HG02571 (cell line): Measurements from ENCODE around the gene COBL.

Experiments used
- ATAC-seq: cut with Tn5 transposase; IDR thresholded peaks from one replicate; pipeline ENCODE4 v1.9.1; 2021; ENCODE audit warnings: mild to moderate bottlenecking, moderate library complexity; ENCODE audit not compliant: unreplicated experiment

COBL gene

DNA sequence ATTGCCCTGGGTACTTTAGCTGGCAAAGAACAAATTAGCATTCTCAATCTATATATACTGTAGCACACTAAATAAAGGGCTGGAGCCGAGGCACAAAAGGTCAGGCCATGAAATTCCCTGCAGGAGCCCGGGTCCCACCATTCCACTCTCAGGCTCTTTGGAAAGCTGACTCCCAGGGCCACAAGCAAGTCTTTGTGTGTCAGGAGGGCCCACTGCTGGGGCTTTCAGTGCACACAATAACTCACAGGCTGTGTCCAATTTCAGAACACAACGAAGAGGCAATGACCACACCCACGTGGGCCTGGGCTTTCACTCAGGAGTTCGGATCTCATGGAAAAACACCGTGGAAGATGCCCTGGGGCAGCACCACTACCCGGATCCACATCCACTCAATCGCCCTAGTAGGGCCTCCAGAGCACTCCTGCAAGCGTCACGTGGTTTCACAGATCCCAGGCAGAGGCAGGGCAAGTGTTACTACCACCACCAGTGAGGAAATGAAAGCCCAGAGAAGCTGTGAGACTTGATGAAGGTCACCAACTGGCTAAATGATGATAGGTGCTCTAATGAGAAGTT lies 60.3 kb downstream of the COBL start:
- ATAC-seq = no peak

DNA sequence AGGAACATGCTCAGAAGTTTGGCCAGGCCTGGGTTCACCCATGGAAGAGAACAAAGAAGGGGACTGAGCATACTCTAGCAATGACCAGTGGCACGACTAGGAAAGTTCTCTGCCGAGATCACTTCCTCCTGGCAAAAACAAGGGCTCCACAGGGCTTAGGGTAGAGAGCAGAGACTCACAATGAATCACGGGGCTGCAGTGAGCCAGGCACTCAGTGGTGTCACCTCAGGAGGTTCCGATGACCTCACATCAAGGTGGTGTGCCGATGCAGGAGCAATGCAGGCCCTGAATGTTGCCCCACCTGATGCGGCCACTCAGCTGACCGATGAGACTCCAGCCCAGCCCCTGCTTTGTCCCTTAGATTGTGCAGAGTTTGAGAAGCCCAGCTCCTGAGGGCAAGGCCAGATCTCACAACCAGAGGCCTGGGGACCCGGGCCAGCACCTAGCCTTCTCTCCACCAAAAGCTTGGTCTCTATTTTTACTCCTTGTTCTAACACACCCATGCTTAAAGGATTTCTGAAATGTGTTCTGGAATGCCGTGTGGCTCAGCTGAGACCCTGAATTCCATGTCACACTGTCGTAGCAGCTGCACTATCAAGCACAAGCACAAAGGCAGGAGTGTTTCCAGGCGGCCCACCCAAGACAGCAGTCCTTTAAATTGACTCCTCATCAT lies 60.9 kb downstream of the COBL start:
- no peak for ATAC-seq

DNA sequence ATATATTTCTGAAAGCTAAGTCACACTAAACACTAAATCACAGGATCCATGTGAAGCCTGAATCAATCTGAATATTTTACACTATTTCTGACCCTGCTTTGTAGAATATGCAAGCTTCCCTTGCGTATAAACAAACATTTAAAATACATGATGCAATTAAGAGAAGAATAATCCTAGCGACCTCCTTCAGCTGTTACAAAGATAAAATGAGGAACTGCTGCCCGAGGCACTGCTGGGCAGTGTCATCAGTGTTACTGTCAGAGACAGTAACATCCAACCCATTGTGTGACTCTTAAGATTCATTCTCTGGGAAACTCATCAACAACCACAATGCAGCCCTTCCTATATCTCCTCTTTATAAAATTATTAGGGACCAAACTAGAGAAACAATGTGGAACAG lies 61.6 kb downstream of the COBL start:
- ATAC-seq = no peak

DNA sequence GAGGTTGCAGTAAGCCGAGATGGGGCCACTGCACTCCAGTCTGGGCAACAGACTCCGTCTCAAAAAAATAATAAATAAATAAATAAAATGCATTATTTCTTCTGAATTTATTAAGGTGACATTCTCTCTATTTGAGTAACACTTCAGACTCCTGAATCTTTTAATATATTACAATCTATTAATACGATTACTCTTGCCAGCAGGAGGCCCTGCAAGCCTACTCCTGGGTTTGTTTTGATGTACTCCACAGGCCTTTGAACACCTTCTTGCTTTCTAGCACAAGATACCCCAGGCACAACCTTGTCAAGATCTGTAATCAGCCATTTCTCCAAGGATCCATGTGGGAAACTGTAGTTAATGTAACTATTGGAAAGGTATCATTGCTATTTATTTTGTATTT lies 63.5 kb downstream of the COBL start:
- no peak for ATAC-seq

DNA sequence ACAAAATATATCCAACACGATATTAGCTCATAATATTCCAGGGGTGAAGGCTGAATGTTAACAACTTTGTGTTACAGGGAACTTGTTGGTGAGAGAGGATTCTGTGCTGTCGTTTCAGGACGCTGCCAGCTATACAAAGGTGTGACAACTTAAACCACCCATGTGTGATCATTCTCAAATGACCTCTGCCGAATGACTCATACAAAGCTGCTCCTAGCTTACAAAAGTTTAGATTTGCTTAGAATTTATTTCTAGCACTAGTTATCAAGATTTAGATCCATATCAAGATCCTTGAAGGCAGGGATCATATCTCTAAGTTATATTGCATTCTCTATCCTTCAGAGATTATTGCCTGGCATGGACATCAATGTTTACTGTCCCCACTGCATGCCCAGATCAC lies 65.3 kb downstream of the COBL start:
- no peak for ATAC-seq

DNA sequence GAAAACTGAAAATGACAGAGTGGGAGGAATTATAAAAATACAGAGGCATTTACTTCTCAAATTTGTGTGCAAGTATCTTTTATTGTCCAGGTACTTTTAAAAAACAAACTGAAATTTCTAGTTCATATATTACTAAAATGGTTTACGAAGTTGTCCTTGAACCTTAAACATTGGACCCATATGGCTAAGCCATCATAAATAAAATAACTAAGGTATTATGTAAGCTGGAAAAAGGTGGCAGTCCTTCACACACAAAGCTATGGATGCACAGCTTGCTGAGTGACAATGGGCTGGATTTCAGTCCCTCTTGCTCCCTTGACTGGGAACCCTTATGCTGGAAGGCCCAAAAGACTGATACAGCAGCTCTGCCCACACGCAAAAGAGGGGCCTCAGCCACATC lies 66.1 kb downstream of the COBL start:
- no peak for ATAC-seq

DNA sequence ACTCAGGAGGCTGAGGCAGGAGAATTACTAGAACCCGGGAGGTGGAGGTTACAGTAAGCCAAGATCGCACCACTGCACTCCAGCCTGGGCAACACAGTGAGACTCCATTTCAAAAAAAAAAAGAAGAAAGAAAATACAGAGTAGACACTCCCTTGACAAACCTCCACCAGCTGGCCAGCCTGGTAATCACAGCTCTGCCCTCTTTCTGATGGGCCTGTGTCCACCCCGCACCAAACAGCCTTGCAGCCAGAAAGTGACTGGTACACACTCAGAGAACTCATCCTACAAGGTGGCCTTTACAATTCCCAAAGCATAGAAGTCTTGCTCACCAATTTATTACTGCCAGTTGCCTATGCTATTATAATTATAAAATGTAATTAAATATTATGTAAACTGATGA lies 66.6 kb downstream of the COBL start:
- no peak for ATAC-seq

DNA sequence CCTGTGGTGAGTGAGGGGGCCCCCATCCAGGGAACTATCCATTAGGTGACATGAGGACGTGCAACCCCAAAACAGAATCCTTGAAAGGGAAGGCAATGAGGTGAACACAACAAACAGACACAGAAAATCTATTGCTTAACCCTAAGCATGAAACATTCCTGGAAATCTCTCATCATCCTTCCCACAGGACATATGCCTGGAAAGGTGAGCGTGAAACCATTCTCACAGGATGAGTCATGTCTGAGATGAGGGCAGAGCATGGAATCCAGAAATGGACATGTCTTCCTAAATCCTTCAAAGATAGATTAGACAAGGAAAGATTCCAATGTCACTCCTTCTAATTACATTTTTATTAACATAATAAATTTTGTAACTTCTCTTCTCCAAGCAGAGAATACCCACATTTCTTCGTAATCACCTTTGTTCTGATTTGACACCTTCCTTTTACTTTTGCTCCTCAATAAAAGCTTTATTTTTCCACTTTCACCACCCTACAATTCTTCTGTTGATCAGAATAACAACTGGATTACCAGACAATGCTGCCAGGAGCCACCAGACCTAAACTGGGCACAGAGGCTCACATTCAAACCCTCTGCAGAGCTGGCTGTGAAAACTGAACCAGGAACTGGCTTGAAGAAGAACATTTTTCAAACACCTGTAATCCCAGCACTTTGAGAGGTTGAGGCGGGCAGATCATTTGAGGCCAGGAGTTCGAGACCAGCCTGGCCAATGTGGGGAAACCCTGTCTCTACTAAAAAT lies 67.2 kb downstream of the COBL start:
- no peak for ATAC-seq

DNA sequence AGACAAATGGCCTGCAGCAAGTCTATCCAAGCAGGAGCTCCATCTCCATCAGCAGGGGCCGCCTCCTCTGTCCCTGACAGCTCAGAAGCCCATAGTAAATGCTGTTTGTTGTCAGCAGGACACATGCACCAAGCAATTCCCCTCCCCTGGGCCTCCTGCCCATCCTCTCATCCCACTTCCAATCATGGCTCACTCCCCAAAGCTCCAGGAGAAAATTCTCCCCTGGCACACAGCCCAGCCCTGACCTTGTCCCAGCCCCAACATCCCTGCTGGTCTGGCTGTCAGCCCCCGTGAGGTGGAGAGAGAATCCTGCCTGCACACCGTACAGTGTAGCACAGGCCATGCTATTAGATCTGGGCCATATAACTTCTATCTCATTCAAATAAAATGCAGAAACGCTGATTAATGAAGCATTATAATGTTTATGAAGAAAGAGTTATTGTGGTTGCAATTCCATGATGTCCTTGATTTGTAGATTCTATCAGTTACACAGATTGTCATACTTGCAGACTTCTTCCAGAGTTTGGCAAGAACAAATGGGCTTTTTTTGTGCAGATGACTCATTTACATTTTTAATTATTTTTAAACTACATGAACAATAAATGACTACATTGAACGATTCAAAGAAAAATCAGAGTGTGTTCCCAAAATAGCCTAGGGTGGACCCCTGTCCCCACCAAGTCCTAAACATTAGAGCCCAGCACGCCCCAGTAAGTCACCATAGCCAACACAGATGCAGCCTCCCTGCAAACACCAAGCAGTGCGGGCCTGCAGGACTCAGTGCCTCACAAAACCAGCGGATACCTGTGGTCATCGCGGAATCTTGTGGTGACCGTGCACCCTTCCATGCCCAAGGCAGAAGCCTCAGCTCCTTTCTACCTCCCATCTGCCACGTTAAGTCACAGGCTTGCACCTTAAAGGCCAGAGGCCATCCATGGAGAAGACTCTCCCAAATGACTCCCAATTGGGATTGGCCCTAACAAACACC lies 70.1 kb downstream of the COBL start:
- ATAC-seq = no peak

DNA sequence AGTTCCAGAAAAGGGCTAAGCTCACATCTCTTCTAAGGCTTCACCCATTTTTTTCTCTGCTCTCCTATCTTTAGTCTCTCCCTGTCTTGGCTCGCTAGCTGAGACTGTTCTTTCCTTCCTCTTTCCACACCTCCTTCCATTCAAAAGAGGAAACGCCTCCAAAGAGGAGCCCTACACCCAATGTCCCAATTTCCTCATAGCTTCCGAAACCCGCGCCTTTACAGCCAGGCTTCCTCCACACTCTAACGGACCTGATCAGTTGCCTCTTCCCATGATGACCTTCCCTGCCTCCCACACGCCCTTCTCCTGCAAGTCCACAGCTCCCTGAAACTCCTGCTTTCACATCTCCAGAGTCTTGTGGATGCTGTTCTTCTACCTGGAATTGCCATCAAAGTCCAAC lies 71.7 kb downstream of the COBL start:
- no peak for ATAC-seq

DNA sequence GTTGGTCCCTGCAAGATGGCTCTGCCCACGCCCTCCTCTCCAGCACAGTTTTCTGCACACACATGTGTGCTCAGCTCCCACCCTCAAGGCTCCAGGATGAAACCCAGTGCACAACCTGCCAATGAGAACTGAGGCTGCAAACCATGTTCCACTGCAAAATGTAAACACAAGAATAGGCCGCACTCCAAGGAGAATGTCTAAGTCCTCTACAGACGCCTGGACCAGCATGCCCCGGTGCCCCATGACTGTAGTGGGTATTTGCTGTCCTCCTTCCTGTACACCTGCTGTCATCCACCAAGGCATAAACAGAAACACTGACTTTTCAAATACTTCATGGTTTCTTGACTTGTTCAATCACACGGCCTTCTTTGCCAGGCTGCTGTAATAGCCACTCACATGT lies 72.6 kb downstream of the COBL start:
- no peak for ATAC-seq

DNA sequence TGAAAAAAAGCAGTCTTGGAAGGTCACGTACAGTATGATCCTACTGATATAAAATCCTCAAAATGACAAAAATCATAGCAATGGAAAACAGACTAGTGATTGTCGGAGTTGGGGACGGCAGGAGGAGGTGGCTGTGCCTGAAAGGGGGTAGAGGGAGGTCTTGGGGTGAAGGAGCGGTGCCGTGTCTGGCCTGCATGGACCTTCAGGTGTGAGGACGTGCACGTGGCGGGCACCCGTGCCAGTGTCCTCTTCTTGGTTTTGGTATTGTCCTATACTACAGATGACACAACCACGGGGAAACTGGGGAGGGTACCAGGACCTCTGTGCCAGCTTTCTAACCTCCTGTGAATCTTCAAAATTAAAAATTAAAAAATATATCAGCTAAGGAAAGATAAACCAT lies 73.0 kb downstream of the COBL start:
- ATAC-seq = no peak

DNA sequence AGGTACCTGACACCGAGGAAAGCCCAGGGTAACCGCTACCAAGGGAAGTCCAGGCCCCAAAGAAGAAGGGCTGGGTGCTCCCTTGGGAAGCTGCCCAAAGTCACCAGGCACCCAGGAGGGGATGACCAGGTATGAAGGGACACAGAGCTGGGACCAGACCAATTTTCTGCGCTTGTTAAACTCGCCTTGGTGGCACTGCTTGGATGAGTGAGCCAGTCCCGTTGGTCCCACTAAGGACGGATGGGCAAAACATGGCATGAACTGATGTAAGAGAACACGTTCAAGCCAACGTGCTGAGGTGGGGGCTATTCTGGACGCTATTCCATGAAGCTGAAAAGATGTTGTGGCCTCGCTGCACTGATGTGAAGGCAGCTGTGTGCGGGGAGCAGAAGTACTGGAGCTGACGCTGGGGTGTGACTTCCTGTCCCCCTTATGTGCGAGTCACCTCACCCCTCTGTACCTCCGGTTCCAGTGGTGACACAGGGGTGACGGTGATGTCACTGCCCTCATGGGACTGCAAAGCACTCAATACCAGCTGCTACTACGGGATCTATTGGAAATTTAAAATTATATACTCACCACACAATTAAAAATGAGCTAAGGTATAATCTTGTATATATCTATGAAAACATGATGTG lies 73.6 kb downstream of the COBL start:
- no peak for ATAC-seq

DNA sequence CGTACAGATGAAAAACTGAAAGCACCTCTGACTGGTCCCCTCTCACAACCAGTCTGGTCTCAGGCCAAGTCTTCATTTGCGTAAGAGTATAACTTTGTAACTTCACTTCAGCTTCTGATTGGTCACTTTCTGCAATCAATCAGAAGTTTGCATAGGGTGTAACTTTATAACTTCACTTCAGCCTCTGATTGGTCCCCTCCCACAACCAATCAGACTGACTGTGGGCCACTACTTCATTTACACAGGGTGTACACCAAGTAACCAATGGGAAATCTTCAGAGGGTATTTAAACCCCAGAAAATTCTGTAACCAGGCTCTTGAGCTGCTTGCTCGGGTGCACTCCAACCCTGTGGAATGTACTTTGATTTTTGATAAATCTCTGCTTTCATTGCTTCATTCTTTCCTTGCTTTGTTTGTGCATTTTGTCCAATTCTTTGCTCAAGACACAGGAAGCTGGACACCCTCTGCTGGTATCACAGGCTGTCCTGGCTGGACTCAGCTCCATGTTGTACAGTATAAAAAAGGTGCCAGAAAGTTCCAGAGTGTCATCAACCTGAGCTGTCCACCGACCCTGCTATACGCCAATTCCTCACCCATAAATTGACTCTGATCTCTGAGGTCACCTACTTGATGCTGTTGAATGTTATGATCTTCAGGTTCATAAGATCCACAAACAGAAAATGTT lies 74.5 kb downstream of the COBL start:
- ATAC-seq = no peak

DNA sequence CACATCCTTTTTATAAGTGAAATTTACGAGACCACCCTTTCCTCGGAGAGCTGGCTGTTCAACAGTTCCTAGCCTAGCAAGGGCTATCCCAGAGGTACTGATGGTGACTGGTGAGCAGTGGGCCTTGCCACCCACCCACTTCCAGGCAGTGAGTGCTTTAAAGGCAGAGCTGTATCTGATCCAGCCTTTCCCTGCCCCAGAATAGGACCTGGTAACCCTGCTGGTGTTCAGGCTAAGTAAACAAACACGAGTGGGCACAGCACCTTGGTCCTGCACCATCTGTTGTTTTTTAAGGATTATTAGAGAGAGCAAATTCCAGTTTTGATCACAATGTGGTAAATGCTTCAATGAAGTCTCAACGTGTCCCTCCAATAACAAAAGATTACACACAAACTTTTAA lies 75.7 kb downstream of the COBL start:
- no peak for ATAC-seq

DNA sequence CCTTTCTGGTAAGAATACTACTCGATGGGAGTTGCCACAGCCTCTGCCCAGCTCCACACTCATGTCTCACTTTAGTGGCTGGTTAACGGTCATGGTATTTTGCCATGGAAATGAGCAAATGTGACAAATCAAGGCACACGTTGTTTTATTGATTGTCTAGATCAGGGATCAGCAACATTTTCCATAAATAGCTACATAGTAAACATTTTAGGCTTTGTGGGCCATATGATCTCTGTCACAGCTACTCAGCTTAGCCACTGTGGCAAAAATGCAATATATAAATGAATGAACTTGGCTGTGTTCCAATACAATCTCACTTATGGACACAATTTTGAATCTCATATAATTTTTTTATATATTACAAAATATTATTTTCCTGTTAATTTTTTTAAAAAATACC lies 76.9 kb downstream of the COBL start:
- no peak for ATAC-seq

DNA sequence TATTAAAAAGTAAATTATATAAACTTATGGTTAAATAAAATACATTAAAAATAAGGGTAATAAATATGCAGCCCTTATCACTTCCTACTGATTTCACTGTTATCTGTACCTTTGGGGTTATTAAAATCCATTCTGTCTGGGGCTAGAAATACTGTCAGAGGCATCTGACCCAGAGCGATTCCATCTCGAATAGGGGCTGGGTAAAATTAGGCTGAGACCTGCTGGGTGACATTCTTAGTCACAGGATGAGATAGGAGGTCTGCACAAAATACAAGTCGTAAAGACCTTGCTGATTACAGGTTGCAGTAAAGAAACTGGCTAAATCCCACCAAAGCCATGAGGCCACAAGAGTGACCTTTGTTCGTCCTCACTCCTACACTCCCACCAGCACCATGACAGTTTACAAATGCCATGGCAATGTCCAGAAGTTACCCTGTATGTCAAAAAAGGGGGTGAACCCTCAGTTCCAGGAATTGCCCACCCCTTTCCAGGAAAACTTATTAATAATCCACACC lies 77.6 kb downstream of the COBL start:
- ATAC-seq = no peak

DNA sequence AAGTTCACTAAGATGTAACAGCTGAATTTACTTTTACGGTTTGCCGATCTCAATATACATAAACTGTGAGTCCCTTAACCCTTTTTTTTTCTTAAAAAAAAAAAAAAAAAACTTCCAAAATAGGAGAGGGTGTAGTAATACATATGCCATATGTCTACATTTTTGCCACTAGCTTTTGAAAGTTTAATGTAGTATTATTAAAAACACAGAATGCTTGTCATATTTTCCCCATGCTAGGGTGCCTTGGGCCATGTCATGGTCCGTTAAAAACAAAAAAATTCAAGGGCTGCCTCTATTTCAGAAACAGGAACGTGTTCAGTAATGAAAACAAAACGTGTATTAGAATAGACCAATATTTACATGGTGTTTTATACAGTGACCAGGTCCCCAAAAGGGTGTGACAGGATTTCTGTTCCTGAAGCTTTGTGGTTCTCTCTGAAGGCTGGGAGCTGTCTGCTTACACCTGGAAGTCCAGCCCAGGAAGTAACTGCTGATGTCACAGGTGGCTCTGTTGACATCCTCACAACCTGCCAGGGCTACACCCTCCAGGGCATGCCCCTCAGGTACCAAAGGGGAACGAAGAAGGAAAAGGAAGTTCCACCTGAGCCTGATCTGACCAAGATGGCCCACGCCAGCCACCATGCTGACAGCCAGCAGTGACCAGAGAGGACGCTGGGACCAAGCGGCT lies 79.0 kb downstream of the COBL start:
- no peak for ATAC-seq

DNA sequence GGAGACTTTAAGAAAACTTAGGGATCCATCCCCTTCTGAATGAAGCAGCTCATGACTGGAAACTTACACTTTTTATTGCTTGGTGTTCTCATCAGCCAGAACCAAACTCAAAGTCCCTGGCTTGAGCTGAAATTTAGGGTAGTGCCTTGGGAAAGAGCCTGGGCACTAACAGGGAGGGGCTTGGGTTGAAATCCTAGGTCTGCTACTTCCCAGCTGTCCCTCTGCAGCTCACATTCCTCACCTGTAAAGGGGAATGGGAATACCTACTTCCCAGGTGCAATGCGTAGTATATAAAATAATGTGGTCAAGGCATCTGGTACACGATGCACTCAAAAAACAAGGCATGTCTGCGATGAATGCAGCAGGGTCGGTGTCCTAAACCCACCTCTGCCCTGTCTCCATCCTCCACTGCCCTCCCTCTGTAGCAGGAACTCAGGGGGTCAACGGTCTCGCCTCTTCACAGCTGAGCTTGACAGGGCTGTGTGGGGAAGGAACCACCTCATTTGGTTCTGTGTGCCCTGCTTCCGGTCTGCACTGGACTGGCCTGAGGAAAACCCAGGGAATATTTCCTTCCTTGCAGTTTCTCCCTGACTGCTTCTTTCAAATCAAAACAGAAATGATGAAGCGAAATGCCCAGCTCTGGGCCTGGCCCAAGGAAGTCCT lies 80.0 kb downstream of the COBL start:
- ATAC-seq = no peak
